Activated T-cell treated with anti-CD3 and anti-CD28 coated beads for 4 hours (primary cell): ENCODE measurements around the gene CDC45.

Experiments
- DNase-seq: peaks from one replicate; pipeline ENCODE4 v3.0.0-alpha.2; 2020

CDC45 gene

GRCh38 chr22:19471572-19471971 lies 8.1 kb upstream of the CDC45 start:
- no peak for DNase-seq

- DNase-seq, result no peak
Observed at GRCh38 chr22:19472233-19472632, 7.5 kb upstream of the CDC45 start.

GRCh38 chr22:19473578-19473977 lies 6.1 kb upstream of the CDC45 start:
- no peak for DNase-seq

- no peak for DNase-seq
Observed at GRCh38 chr22:19476023-19476422, 3.7 kb upstream of the CDC45 start.

GRCh38 chr22:19477321-19478044 lies 2.2 kb upstream of the CDC45 start:
- no peak for DNase-seq

- no peak for DNase-seq
Observed at GRCh38 chr22:19478045-19478900, 1.4 kb upstream of the CDC45 start.

- peak; percentile 65 for DNase-seq
Observed at GRCh38 chr22:19478901-19479354, 792 bp upstream of the CDC45 start, which contains the start of gene UFD1. Gene UFD1 (minus strand): TSS chr22:19479193. CDS start chr22:19479085, 108 bp downstream.

GRCh38 chr22:19480173-19480568 lies 451 bp downstream of the CDC45 start:
- DNase-seq, result no peak

- no peak for DNase-seq
Observed at GRCh38 chr22:19480789-19481188, 1.1 kb downstream of the CDC45 start.

- DNase-seq, result no peak
Observed at GRCh38 chr22:19482297-19482696, 2.6 kb downstream of the CDC45 start.

- DNase-seq, result no peak
Observed at GRCh38 chr22:19483481-19484244, 3.9 kb downstream of the CDC45 start.

GRCh38 chr22:19488285-19488684 lies 8.6 kb downstream of the CDC45 start:
- DNase-seq, result no peak

GRCh38 chr22:19488884-19489843 lies 9.4 kb downstream of the CDC45 start:
- no peak for DNase-seq

GRCh38 chr22:19490628-19491230 lies 11.0 kb downstream of the CDC45 start:
- DNase-seq, result no peak

- DNase-seq, result no peak
Observed at GRCh38 chr22:19492504-19493174, 12.9 kb downstream of the CDC45 start.

GRCh38 chr22:19494001-19494560 lies 14.4 kb downstream of the CDC45 start:
- DNase-seq, result no peak

- DNase-seq, result no peak
Observed at GRCh38 chr22:19494676-19495173, 15.0 kb downstream of the CDC45 start.

- no peak for DNase-seq
Observed at GRCh38 chr22:19495562-19496323, 16.0 kb downstream of the CDC45 start.

GRCh38 chr22:19496324-19496630 lies 16.6 kb downstream of the CDC45 start:
- no peak for DNase-seq

- no peak for DNase-seq
Observed at GRCh38 chr22:19497245-19497644, 17.5 kb downstream of the CDC45 start.
